ENCODE data around the gene SARNP.
A peak's percentile ranks its signal among the peaks of the same experiment; 100 is the strongest.

SARNP gene

GRCh38 chr12:55707841-55708694, 109.5 kb downstream of the SARNP start, which contains the start of gene ITGA7:
Gene ITGA7, minus strand, starts transcription at chr12:55707904. Its CDS starts 222 bp downstream, at chr12:55707682.
- peak; percentile 47 for DNase-seq (ENCODE audit: low read depth)

All from activated T-helper 9 cell treated with anti-CD3 and anti-CD28 coated beads, Interleukin-2, amount 50 U/mL, for 16 hours (primary cell).